NOMO-1 treated with dmso at 0.1 percent for 144 hours (cell line): ENCODE measurements around the gene AFMID.

Experiments used
- DNase-seq: peaks from one replicate; lab custom pipeline; 2025; ENCODE audit not compliant: unreplicated experiment; lab: John Stamatoyannopoulos, UW

AFMID gene

GRCh38 chr17:78236362-78237127, 49.4 kb downstream of the AFMID start:
- no peak for DNase-seq

GRCh38 chr17:78237401-78238012, 50.3 kb downstream of the AFMID start:
- DNase-seq, result no peak

- DNase-seq, result no peak
These were observed 51.8 kb downstream of the AFMID start for GRCh38 chr17:78238823-78239488.

DNA sequence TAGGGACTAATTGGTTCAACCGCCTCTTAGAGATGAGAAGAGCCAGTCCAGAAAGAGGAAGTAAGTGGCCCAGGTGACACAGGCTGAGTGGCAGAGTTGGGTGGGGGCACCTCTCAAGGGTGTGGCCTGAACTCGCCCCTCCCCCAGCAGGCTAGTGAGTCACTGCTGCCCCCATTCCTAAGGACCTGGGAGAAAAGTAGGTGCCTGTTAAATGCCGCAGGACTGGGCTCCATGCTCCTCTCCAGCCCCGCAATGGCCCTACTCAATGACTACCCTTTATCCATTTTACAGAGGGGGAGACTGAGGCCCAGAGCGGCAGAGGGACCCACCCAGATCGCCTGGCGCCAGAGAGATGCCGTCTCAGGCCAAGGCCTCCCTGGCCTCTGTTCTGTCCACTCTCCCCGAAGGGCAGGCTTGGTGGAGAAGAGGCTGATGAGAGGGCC, 52.3 kb downstream of the AFMID start:
- DNase-seq, result peak; percentile 44

DNA sequence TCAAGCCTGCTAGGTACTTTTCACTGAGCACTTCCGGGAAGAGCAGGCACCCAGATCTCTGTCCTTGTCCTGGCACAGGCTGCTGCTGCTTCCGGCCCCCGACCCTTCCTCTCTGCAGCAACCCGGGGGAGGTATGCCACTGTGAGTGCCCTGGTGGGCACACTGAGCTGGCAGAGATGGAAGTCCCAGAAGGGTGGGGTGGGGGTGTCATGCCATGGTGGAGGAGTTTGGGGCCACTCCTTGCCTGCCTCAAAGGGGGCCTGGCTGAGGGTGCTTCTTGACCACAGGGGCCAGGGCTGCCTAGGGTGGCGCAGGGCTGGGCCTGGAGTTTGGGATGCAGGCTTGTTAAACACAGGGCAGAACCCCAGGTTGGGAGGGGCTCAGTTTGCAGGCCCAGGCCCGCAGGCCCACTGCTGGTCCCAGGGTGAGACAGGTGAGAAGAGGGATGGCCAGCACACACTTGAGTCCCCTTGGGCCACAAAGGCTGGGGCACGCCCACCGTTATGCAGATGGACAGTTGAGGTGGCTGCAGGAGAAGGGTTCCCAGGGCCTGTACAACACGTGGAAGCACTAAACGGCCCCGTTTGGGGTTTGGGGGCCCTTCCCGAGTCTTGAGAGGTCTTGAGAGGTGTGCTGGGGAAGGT, 53.0 kb downstream of the AFMID start:
- DNase-seq, result no peak

- no peak for DNase-seq
These were observed 53.7 kb downstream of the AFMID start for GRCh38 chr17:78240839-78241238.

- no peak for DNase-seq
These were observed 54.3 kb downstream of the AFMID start for GRCh38 chr17:78241277-78242023.

GRCh38 chr17:78242024-78242742, 55.0 kb downstream of the AFMID start:
- peak; percentile 83 for DNase-seq

- DNase-seq, result no peak
These were observed 60.1 kb downstream of the AFMID start for GRCh38 chr17:78247304-78247703.

GRCh38 chr17:78248051-78248914, 61.1 kb downstream of the AFMID start:
- no peak for DNase-seq

DNA sequence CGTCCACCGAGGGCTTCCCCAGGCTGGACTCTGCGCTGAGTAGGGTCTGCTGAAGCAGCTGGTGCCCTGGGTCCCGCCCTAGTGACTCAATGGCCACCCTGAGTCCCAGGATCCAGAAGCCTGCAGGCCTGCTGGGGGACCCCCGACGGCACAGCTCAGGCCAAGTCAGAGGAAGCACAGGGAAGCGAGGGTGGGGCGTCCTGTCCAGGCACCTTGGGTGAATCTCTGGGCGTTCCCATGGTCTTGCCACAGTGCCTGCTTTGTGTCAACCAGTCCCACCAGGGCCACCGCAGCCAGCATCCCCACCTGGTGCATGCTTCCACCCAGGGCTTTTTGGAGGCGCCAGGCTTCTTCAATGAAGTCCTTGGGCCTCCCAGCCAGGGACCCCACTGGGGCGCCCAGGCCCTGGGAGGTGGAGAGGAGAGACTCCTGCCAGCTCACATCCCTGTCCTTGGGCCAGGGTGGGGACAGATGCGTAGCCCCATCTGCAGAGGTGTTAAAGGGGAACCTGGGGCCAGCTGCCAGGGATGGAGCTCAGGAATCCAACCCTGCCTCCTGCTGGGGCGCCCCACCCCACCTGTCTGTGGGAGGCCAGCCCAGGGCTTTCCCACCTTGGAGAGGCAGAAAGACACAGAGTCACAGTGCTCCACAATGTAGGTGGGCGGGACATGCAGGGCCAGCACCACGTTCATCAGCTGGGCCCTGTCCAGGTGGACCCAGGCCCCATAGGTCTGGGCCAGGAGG, 62.1 kb downstream of the AFMID start:
- no peak for DNase-seq

DNA sequence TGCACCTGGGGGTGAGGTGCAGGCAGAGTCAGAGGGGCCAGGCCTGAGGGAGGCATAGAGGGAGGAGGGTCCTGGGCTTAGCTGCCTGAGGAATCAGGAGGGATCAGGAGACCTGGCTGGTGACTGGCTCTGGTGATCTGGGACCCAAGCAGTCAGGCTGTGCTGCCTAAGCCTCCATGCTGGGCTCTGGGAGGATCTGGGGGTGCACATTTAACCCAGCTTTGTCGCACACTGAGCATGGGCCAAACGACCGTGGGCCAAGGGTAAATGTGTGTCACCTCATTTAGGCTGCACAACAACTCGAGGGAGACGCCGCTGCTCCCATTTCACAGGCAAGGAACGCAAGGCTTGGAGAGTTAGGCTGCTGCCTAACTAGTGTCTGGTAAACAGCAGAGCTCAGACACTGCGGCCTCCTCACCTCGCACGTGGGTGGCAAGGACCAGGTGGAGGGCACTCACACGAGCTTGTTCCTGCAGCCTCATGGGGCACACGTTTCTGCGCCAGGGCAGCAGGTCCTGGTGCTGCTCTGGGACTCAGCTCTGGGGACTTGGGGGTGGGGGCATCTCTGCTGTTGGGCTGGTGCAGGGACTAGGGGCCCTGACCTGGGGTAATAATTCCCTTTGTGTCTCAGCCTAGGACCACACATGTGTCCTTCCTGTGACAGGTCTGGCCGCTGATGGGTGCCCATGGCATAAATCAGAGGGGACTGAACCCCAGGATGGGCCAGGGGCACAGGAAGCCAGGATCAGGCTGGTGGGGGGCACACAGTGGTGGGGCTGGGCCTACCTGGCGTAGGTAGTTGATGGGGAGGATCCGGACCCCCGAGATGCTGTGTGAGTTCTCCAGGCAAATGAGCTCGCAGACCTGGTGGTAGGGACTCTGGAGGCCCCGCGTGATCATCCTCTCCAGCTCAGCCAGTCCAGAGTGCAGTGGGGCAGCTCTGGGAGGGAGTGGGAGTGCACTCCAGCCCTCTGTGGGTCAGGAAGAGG, 63.0 kb downstream of the AFMID start:
- DNase-seq, result no peak

- peak; percentile 76 for DNase-seq
These were observed 64.0 kb downstream of the AFMID start for GRCh38 chr17:78250891-78251772.

- no peak for DNase-seq
These were observed 64.6 kb downstream of the AFMID start for GRCh38 chr17:78251773-78252103.

- DNase-seq, result no peak
These were observed 65.0 kb downstream of the AFMID start for GRCh38 chr17:78252111-78252634.
